Testis (tissue), 2 donors: ENCODE data around the gene CFL1.

Experiments used
- CTCF ChIP-seq, 3 experiments: fragments of 450-650 bp in 2 of 3; fragments of 200-600 bp in 1 of 3; sonication (generic) in 1 of 3; IDR thresholded peaks; one replicate each; pipeline ENCODE4 v1.5.1; 2016 to 2019; ENCODE audit warnings: antibody characterized with exemption in 3 of 3, mild to moderate bottlenecking in 2 of 3, moderate library complexity in 1 of 3
- POLR2A ChIP-seq: fragments of 450-650 bp; IDR thresholded peaks from one replicate; pipeline ENCODE4 v1.6.1; 2017; ENCODE audit warnings: antibody characterized with exemption, mild to moderate bottlenecking, moderate library complexity

- TF ChIP-seq CTCF (IDR thresholded peaks at IDR 0.05) (no peak), POLR2A (no peak)
These were observed 30.8 kb downstream of the CFL1 start for GRCh38 chr11:65826984-65827735.
